Measurements from ENCODE around the gene CYFIP1.

CYFIP1 gene

GRCh38 chr15:22959321-22960101 lies 20.7 kb downstream of the CYFIP1 start:
- Mint-ChIP-seq H3K9me3 (no peaks in the 10 kb centered on the region), H3K4me1 (peaks cover 19% of the 10 kb centered on the region), H3K27ac (no peak overlapping the region), H3K36me3 (no peaks in the 10 kb centered on the region), H3K4me3 (no peak overlapping the region)
- no peak for DNase-seq (ENCODE audit: low spot score in 2 of 2)
- ATAC-seq: no peak

- Mint-ChIP-seq H3K4me1 (peaks cover 19% of the 10 kb centered on the region), H3K4me3 (no peak overlapping the region), H3K27ac (no peak overlapping the region), H3K36me3 (no peaks in the 10 kb centered on the region), H3K9me3 (no peaks in the 10 kb centered on the region)
- DNase-seq (ENCODE audit: low spot score in 2 of 2) (no peak), ATAC-seq (no peak)
These were observed 21.5 kb downstream of the CYFIP1 start for GRCh38 chr15:22958487-22959280.

- DNase-seq (ENCODE audit: low spot score in 2 of 2) (no peak), ATAC-seq (no peak)
- Mint-ChIP-seq H3K27ac (no peak overlapping the region), H3K4me1 (peaks cover 24% of the 10 kb centered on the region), H3K4me3 (no peak overlapping the region), H3K9me3 (no peaks in the 10 kb centered on the region), H3K36me3 (no peaks in the 10 kb centered on the region)
These were observed 23.2 kb downstream of the CYFIP1 start for GRCh38 chr15:22956978-22957260.

GRCh38 chr15:22956257-22956977 lies 23.8 kb downstream of the CYFIP1 start:
- DNase-seq (ENCODE audit: low spot score in 2 of 2): no peak
- Mint-ChIP-seq H3K4me3 (no peak overlapping the region), H3K27ac (no peak overlapping the region), H3K9me3 (no peaks in the 10 kb centered on the region), H3K4me1 (peaks cover 24% of the 10 kb centered on the region), H3K36me3 (no peaks in the 10 kb centered on the region)
- ATAC-seq: no peak

GRCh38 chr15:22955544-22956119 lies 24.5 kb downstream of the CYFIP1 start:
- Mint-ChIP-seq H3K27ac (no peak overlapping the region), H3K9me3 (no peaks in the 10 kb centered on the region), H3K36me3 (no peaks in the 10 kb centered on the region), H3K4me1 (peaks cover 24% of the 10 kb centered on the region), H3K4me3 (no peak overlapping the region)
- DNase-seq (ENCODE audit: low spot score in 2 of 2) (no peak), ATAC-seq (no peak)

- ATAC-seq: peak; percentile 15
- no peak for DNase-seq (ENCODE audit: low spot score in 2 of 2)
- peaks cover 27% of the 10 kb centered on the region for H3K4me1 Mint-ChIP-seq
- no peak overlapping the region for H3K27ac Mint-ChIP-seq
- no peaks in the 10 kb centered on the region for H3K9me3 Mint-ChIP-seq
- H3K4me3 Mint-ChIP-seq: no peak overlapping the region
- H3K36me3 Mint-ChIP-seq: no peaks in the 10 kb centered on the region
These were observed 25.2 kb downstream of the CYFIP1 start for GRCh38 chr15:22954798-22955543.

GRCh38 chr15:22954326-22954725 lies 25.8 kb downstream of the CYFIP1 start:
- Mint-ChIP-seq H3K27ac (no peak overlapping the region), H3K9me3 (no peaks in the 10 kb centered on the region), H3K36me3 (no peaks in the 10 kb centered on the region), H3K4me1 (peaks cover 25% of the 10 kb centered on the region), H3K4me3 (no peak overlapping the region)
- DNase-seq (ENCODE audit: low spot score in 2 of 2): no peak
- ATAC-seq: no peak

- no peaks in the 10 kb centered on the region for H3K36me3 Mint-ChIP-seq
- no peak for DNase-seq (ENCODE audit: low spot score in 2 of 2)
These were observed 27.2 kb downstream of the CYFIP1 start for GRCh38 chr15:22952796-22953579.

GRCh38 chr15:22951381-22952280 lies 28.5 kb downstream of the CYFIP1 start:
- peaks cover 31% of the 10 kb centered on the region for H3K4me1 Mint-ChIP-seq
- H3K4me3 Mint-ChIP-seq: no peak overlapping the region
- no peak for ATAC-seq
- no peaks in the 10 kb centered on the region for H3K36me3 Mint-ChIP-seq
- no peaks in the 10 kb centered on the region for H3K9me3 Mint-ChIP-seq
- no peak overlapping the region for H3K27ac Mint-ChIP-seq
- DNase-seq (ENCODE audit: low spot score in 2 of 2): no peak

More at GRCh38 chr15:22952796-22953579, 27.2 kb downstream of the CYFIP1 start:
- no peak overlapping the region for H3K27ac Mint-ChIP-seq
- H3K9me3 Mint-ChIP-seq: no peaks in the 10 kb centered on the region
- no peak for ATAC-seq
- H3K4me3 Mint-ChIP-seq: no peak overlapping the region
- peaks cover 31% of the 10 kb centered on the region for H3K4me1 Mint-ChIP-seq

- Mint-ChIP-seq H3K36me3 (no peaks in the 10 kb centered on the region), H3K4me1 (peaks cover 27% of the 10 kb centered on the region), H3K9me3 (no peaks in the 10 kb centered on the region), H3K4me3 (no peak overlapping the region), H3K27ac (no peak overlapping the region)
- DNase-seq (ENCODE audit: low spot score in 2 of 2): no peak
- ATAC-seq: no peak
These were observed 29.2 kb downstream of the CYFIP1 start for GRCh38 chr15:22951031-22951380.

- Mint-ChIP-seq H3K36me3 (no peaks in the 10 kb centered on the region), H3K4me3 (no peak overlapping the region), H3K27ac (no peak overlapping the region), H3K9me3 (no peaks in the 10 kb centered on the region), H3K4me1 (peaks cover 25% of the 10 kb centered on the region)
- ATAC-seq (no peak), DNase-seq (ENCODE audit: low spot score in 2 of 2) (no peak)
These were observed 29.7 kb downstream of the CYFIP1 start for GRCh38 chr15:22950256-22950990.

GRCh38 chr15:22949074-22949547 lies 31.1 kb downstream of the CYFIP1 start:
- Mint-ChIP-seq H3K36me3 (peaks cover 3% of the 10 kb centered on the region), H3K4me3 (peak overlapping the region; percentile 41), H3K27ac (peak overlapping the region; percentile 1), H3K9me3 (no peaks in the 10 kb centered on the region), H3K4me1 (peaks cover 25% of the 10 kb centered on the region)
- ATAC-seq (peak; percentile 66), DNase-seq (ENCODE audit: low spot score in 2 of 2) (no peak)

GRCh38 chr15:22948056-22948455 lies 32.1 kb downstream of the CYFIP1 start:
- H3K27ac Mint-ChIP-seq: no peak overlapping the region
- H3K36me3 Mint-ChIP-seq: peaks cover 12% of the 10 kb centered on the region

More at GRCh38 chr15:22948056-22948455, 32.1 kb downstream of the CYFIP1 start:
- ATAC-seq: no peak
- Mint-ChIP-seq H3K4me3 (no peak overlapping the region), H3K9me3 (no peaks in the 10 kb centered on the region), H3K4me1 (peaks cover 25% of the 10 kb centered on the region)
- no peak for DNase-seq (ENCODE audit: low spot score in 2 of 2)

Measured in stimulated activated effector memory CD8-positive, alpha-beta T cell treated with anti-CD3 and anti-CD28 coated beads, Interleukin-12 subunit alpha, Interleukin-12 subunit beta, amount 100 ng/mL, for 72 hours (primary cell).